ENCODE measurements around the gene DPP10.

Gene DPP10

DNA sequence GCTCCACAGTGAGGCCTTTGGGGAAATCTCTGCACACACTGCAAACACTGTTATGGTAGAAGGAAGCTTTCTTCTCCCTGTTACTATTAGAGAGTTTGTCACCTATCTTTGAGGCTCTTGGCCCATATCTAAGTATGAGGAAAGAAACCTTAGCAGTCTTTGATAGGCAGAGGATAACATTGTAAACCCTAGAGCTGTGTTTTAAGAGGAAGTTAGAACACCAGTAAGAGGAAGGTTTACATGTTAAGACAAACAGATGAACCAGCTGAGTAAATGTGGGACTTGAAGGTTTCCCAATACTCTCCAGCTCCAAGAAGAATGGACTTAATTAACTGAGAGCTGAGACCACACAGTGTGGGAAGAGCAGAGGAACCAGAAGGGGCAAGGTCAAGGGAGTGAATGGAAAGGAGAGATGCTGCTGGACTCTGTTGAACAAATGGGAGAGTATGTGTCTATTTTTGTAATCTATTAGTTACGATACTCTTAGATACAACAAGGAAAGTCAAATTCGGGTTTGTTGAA, 257.0 kb downstream of the DPP10 start:
- no peaks in the 10 kb centered on the region for H3K27me3 ChIP-seq (ENCODE audit: insufficient read depth, low read length, poor library complexity, severe bottlenecking)
- no peak overlapping the region for H2AFZ ChIP-seq (ENCODE audit: low read length)
- no peaks in the 10 kb centered on the region for H3F3A ChIP-seq (ENCODE audit: low read depth)
- H3K4me1 ChIP-seq (ENCODE audit: insufficient read depth, low read length, poor library complexity, severe bottlenecking): no peaks in the 10 kb centered on the region
- H3K9me3 ChIP-seq (ENCODE audit: insufficient read depth, low read depth, low read length): no peaks in the 10 kb centered on the region
- no peaks in the 10 kb centered on the region for H3K9me2 ChIP-seq (replicated peaks; ENCODE audit: low read depth, low read length)
- TF ChIP-seq EZH2phosphoT487 (IDR thresholded peaks at IDR 0.05; ENCODE audit: borderline replicate concordance): no peak
- TF ChIP-seq, protein P1, sequence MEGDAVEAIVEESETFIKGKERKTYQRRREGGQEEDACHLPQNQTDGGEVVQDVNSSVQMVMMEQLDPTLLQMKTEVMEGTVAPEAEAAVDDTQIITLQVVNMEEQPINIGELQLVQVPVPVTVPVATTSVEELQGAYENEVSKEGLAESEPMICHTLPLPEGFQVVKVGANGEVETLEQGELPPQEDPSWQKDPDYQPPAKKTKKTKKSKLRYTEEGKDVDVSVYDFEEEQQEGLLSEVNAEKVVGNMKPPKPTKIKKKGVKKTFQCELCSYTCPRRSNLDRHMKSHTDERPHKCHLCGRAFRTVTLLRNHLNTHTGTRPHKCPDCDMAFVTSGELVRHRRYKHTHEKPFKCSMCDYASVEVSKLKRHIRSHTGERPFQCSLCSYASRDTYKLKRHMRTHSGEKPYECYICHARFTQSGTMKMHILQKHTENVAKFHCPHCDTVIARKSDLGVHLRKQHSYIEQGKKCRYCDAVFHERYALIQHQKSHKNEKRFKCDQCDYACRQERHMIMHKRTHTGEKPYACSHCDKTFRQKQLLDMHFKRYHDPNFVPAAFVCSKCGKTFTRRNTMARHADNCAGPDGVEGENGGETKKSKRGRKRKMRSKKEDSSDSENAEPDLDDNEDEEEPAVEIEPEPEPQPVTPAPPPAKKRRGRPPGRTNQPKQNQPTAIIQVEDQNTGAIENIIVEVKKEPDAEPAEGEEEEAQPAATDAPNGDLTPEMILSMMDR (conservative IDR thresholded peaks at IDR 0.05; ENCODE audit: low read length): no peak
- no peak overlapping the region for H3K9ac ChIP-seq (ENCODE audit: low read depth, low read length, poor library complexity, severe bottlenecking)
- H3K79me2 ChIP-seq (ENCODE audit: insufficient read depth, low read length): no peaks in the 10 kb centered on the region
- H3K4me2 ChIP-seq (ENCODE audit: low read depth, low read length, poor library complexity, severe bottlenecking): no peak overlapping the region
- H3K36me3 ChIP-seq (ENCODE audit: insufficient read depth, low read length): no peaks in the 10 kb centered on the region
- H3K4me3 ChIP-seq (ENCODE audit: low read length, poor library complexity, severe bottlenecking): no peak overlapping the region
- H4K20me1 ChIP-seq (ENCODE audit: insufficient read depth, low read length, poor library complexity, severe bottlenecking): no peaks in the 10 kb centered on the region

DNA sequence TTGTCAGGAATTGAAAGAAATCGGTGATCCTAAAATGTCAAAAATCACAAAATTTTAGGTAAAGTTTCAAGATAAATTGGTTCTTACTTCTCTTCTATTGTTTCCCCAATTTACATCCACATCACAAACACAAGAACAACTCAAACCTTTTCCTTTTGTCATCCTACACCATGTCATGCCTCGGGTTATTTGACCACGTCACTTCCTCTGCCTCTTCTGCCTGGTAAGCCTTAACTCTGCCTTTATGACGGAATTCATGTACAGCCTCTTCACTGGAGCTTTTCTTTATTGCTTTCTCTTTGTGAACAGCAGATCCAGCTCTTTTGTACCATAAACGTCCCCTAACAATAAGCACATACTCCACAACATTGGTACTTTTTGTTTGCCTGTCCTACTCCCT, 258.0 kb downstream of the DPP10 start:
- H3K9me3 ChIP-seq (ENCODE audit: insufficient read depth, low read depth, low read length): no peaks in the 10 kb centered on the region
- H2AFZ ChIP-seq (ENCODE audit: low read length): no peak overlapping the region
- TF ChIP-seq EZH2phosphoT487 (IDR thresholded peaks at IDR 0.05; ENCODE audit: borderline replicate concordance): no peak
- TF ChIP-seq, protein P1 (conservative IDR thresholded peaks at IDR 0.05; ENCODE audit: low read length): no peak
- H3K27me3 ChIP-seq (ENCODE audit: insufficient read depth, low read length, poor library complexity, severe bottlenecking): no peaks in the 10 kb centered on the region
- no peaks in the 10 kb centered on the region for H3F3A ChIP-seq (ENCODE audit: low read depth)
- H3K9me2 ChIP-seq (replicated peaks; ENCODE audit: low read depth, low read length): no peaks in the 10 kb centered on the region
- H3K4me3 ChIP-seq (ENCODE audit: low read length, poor library complexity, severe bottlenecking): no peak overlapping the region
- H4K20me1 ChIP-seq (ENCODE audit: insufficient read depth, low read length, poor library complexity, severe bottlenecking): no peaks in the 10 kb centered on the region
- no peaks in the 10 kb centered on the region for H3K79me2 ChIP-seq (ENCODE audit: insufficient read depth, low read length)
- no peak overlapping the region for H3K9ac ChIP-seq (ENCODE audit: low read depth, low read length, poor library complexity, severe bottlenecking)
- H3K4me1 ChIP-seq (ENCODE audit: insufficient read depth, low read length, poor library complexity, severe bottlenecking): no peaks in the 10 kb centered on the region
- H3K4me2 ChIP-seq (ENCODE audit: low read depth, low read length, poor library complexity, severe bottlenecking): no peak overlapping the region
- no peaks in the 10 kb centered on the region for H3K36me3 ChIP-seq (ENCODE audit: insufficient read depth, low read length)

DNA sequence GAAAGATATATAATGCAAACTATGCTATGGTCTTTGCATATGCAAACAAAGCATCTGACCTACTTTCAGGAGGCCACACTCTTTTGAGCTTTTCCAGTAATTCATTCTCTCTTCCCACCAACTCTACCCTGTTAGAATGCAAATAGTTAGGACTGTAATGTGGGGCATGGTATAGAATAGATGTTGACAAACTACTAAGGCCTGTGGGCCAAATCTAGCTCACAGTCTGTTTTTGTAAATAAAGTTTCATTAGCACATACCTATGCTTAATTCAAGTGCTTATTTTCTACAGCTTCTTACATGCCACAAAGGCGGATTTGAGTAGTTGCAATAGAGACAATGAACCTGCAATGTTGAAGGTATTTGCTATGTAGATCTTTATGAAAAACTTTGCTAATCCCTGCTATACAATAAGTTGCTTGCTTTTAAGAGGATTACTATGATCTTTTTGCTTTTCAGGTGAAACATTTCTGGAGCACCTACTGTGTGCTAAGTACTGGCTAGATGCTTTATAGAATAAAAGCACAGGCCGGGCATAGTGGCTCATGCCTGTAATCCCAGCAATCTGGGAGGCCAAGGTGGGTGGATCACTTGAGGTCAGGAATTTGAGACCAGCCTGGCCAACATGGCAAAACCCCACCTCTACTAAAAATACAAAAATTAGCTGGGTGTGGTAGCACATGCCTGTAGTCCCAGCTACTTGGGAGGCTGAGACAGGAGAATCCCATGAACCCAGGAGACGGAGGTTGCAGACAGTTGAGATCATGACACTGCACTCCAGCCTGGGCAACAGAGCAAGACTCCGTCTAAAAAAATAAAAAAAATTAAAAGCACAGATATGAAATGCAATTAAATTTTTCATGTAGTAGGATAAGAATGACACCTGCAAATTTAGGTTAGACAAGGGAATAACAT, 267.8 kb downstream of the DPP10 start:
- no peaks in the 10 kb centered on the region for H3F3A ChIP-seq (ENCODE audit: low read depth)
- H3K9me2 ChIP-seq (replicated peaks; ENCODE audit: low read depth, low read length): no peaks in the 10 kb centered on the region
- no peak overlapping the region for H3K9ac ChIP-seq (ENCODE audit: low read depth, low read length, poor library complexity, severe bottlenecking)
- no peaks in the 10 kb centered on the region for H3K36me3 ChIP-seq (ENCODE audit: insufficient read depth, low read length)
- no peaks in the 10 kb centered on the region for H3K4me1 ChIP-seq (ENCODE audit: insufficient read depth, low read length, poor library complexity, severe bottlenecking)
- no peaks in the 10 kb centered on the region for H3K27me3 ChIP-seq (ENCODE audit: insufficient read depth, low read length, poor library complexity, severe bottlenecking)
- H3K79me2 ChIP-seq (ENCODE audit: insufficient read depth, low read length): no peaks in the 10 kb centered on the region
- H4K20me1 ChIP-seq (ENCODE audit: insufficient read depth, low read length, poor library complexity, severe bottlenecking): no peaks in the 10 kb centered on the region
- no peaks in the 10 kb centered on the region for H3K9me3 ChIP-seq (ENCODE audit: insufficient read depth, low read depth, low read length)
- TF ChIP-seq, protein P1 (conservative IDR thresholded peaks at IDR 0.05; ENCODE audit: low read length): no peak
- TF ChIP-seq EZH2phosphoT487 (IDR thresholded peaks at IDR 0.05; ENCODE audit: borderline replicate concordance): no peak
- H3K4me3 ChIP-seq (ENCODE audit: low read length, poor library complexity, severe bottlenecking): no peak overlapping the region
- H3K4me2 ChIP-seq (ENCODE audit: low read depth, low read length, poor library complexity, severe bottlenecking): no peak overlapping the region
- no peak overlapping the region for H2AFZ ChIP-seq (ENCODE audit: low read length)
